SK-N-SH treated with all-trans-retinoic acid at 6 μM for 48 hours (cell line): ENCODE measurements around the gene DYNLT2.

Experiments used
- ATAC-seq: fragments of 200-7000 bp; cut with Tn5 transposase; 3 replicates; pipeline ENCODE4 v1.9.1; 2020; ENCODE audit warnings: mild to moderate bottlenecking, moderate library complexity
- ARNTL ChIP-seq: fragments of 450-650 bp; formaldehyde crosslinking; IDR thresholded peaks from 2 replicates; pipeline ENCODE4 v1.5.0; 2020; ENCODE audit warnings: low read depth, mild to moderate bottlenecking, moderate library complexity, borderline replicate concordance
- BACH2 ChIP-seq: fragments of 250-450 bp; sonication (Bioruptor Pico); IDR thresholded peaks from 2 replicates; pipeline ENCODE4 v1.9.0; 2021; ENCODE audit warnings: mild to moderate bottlenecking, borderline replicate concordance
- CSDC2 ChIP-seq: fragments of 250-450 bp; sonication (Bioruptor Pico); IDR thresholded peaks from 2 replicates; pipeline ENCODE4 v1.5.0; 2020; ENCODE audit warnings: mild to moderate bottlenecking, moderate library complexity
- CSRNP3 ChIP-seq: fragments of 250-450 bp; sonication (Bioruptor Pico); IDR thresholded peaks from 2 replicates; pipeline ENCODE4 v1.5.1; 2021; ENCODE audit warnings: mild to moderate bottlenecking, moderate library complexity
- GLIS3 ChIP-seq: fragments of 250-450 bp; sonication (Bioruptor Pico); IDR thresholded peaks from 2 replicates; pipeline ENCODE4 v1.5.0; 2020; ENCODE audit warnings: mild to moderate bottlenecking, moderate library complexity
- ISL1 ChIP-seq: fragments of 250-450 bp; sonication (Bioruptor Pico); IDR thresholded peaks from 2 replicates; pipeline ENCODE4 v2.1.2; 2022; ENCODE audit warnings: mild to moderate bottlenecking, moderate library complexity
- OSR1 ChIP-seq: fragments of 250-450 bp; sonication (Bioruptor Pico); IDR thresholded peaks from 2 replicates; pipeline ENCODE4 v1.8.0; 2022; ENCODE audit warnings: moderate library complexity, mild to moderate bottlenecking, inconsistent platforms
- POU6F1 ChIP-seq: fragments of 250-450 bp; sonication (Bioruptor Pico); IDR thresholded peaks from 2 replicates; pipeline ENCODE4 v1.8.0; 2021; ENCODE audit warnings: low read depth, mild to moderate bottlenecking, moderate library complexity, borderline replicate concordance
- PPARA ChIP-seq: fragments of 250-450 bp; sonication (Bioruptor Pico); IDR thresholded peaks from 2 replicates; pipeline ENCODE4 v1.5.0; 2020; ENCODE audit warnings: mild to moderate bottlenecking, borderline replicate concordance
- TCF4 ChIP-seq: fragments of 250-450 bp; sonication (Bioruptor Pico); IDR thresholded peaks from 2 replicates; pipeline ENCODE4 v1.8.0; 2021; ENCODE audit warnings: mild to moderate bottlenecking, moderate library complexity, borderline replicate concordance
- TOX ChIP-seq: fragments of 250-450 bp; sonication (Bioruptor Pico); IDR thresholded peaks from 2 replicates; pipeline ENCODE4 v1.8.0; 2021; ENCODE audit warnings: mild to moderate bottlenecking, moderate library complexity, borderline replicate concordance
- TSHZ2 ChIP-seq: fragments of 250-450 bp; sonication (Bioruptor Pico); IDR thresholded peaks from 2 replicates; pipeline ENCODE4 v1.5.0; 2020; ENCODE audit warnings: mild to moderate bottlenecking, moderate library complexity
- ZC3H10 ChIP-seq: fragments of 250-450 bp; sonication (Bioruptor Pico); IDR thresholded peaks from 2 replicates; pipeline ENCODE4 v1.5.1; 2021; ENCODE audit warnings: mild to moderate bottlenecking, moderate library complexity
- ZFP3 ChIP-seq: fragments of 250-450 bp; sonication (Bioruptor Pico); IDR thresholded peaks from 2 replicates; pipeline ENCODE4 v1.5.0; 2020; ENCODE audit warnings: mild to moderate bottlenecking, moderate library complexity
- ZFP30 ChIP-seq: fragments of 450-650 bp; formaldehyde crosslinking; IDR thresholded peaks from 2 replicates; pipeline ENCODE4 v1.5.0; 2022; ENCODE audit warnings: mild to moderate bottlenecking, moderate library complexity
- ZNF565 ChIP-seq: fragments of 450-650 bp; formaldehyde crosslinking; conservative IDR thresholded peaks from 2 replicates; pipeline ENCODE4 v1.5.0; 2020; ENCODE audit warnings: low read depth, mild to moderate bottlenecking, moderate library complexity
- ZNF8 ChIP-seq: fragments of 450-650 bp; formaldehyde crosslinking; IDR thresholded peaks from 2 replicates; pipeline ENCODE4 v1.5.0; 2020; ENCODE audit warnings: mild to moderate bottlenecking, moderate library complexity

The DYNLT2 gene

GRCh38 chr6:169702840-169703246 is 48.5 kb downstream of the DYNLT2 start:
- TF ChIP-seq GLIS3 (CRISPR knock-in tag) (no peak), TSHZ2 (CRISPR knock-in tag) (no peak), ZFP30 (CRISPR knock-in tag) (no peak), PPARA (CRISPR knock-in tag) (no peak), OSR1 (CRISPR knock-in tag) (no peak), ZC3H10 (CRISPR knock-in tag) (no peak), CSRNP3 (no peak), BACH2 (no peak), TOX (CRISPR knock-in tag) (no peak)
- TF ChIP-seq, all 23 proteins: peak for 0
- ATAC-seq: peak; percentile 9

- ATAC-seq: peak; percentile 94
- TF ChIP-seq TSHZ2 (CRISPR knock-in tag) (no peak), ARNTL (CRISPR knock-in tag) (no peak), POU6F1 (CRISPR knock-in tag) (no peak), TCF4 (no peak), ZFP3 (0 out of 2 replicates have a peak, but pooled peaks have one; percentile 13), ZFP30 (CRISPR knock-in tag) (no peak), CSDC2 (CRISPR knock-in tag) (no peak)
These were observed 49.2 kb downstream of the DYNLT2 start, which contains the start of the genes C6orf120 and WDR27 for GRCh38 chr6:169701954-169702839. Gene C6orf120 (plus strand): TSS chr6:169702126. CDS start chr6:169702460, 334 bp downstream. Gene WDR27 (minus strand): TSS chr6:169702029. CDS start chr6:169689005, 13,024 bp downstream.

GRCh38 chr6:169701311-169701953 is 49.9 kb downstream of the DYNLT2 start:
- ATAC-seq: peak; percentile 11

GRCh38 chr6:169700296-169700695 is 51.1 kb downstream of the DYNLT2 start:
- no peak for ATAC-seq
- TF ChIP-seq PPARA (CRISPR knock-in tag) (no peak), CSDC2 (CRISPR knock-in tag) (no peak), TOX (CRISPR knock-in tag) (no peak), TSHZ2 (CRISPR knock-in tag) (no peak), CSRNP3 (no peak), ZFP3 (no peak), ZFP30 (CRISPR knock-in tag) (no peak), ZNF565 (no peak), ISL1 (CRISPR knock-in tag) (no peak), ZNF8 (CRISPR knock-in tag) (no peak)

More at GRCh38 chr6:169701311-169701953, 49.9 kb downstream of the DYNLT2 start:
- TF ChIP-seq ZFP30 (CRISPR knock-in tag) (0 out of 2 replicates have a peak, but pooled peaks have one; percentile 6), ZNF8 (CRISPR knock-in tag) (no peak)
